ENCODE results near the gene KRT25.
"Not testable (repeated sequence)": the region's sequence is repeated elsewhere in the genome, so short reads cannot be mapped to it uniquely, and the experiment has no call there.

The KRT25 gene

DNA sequence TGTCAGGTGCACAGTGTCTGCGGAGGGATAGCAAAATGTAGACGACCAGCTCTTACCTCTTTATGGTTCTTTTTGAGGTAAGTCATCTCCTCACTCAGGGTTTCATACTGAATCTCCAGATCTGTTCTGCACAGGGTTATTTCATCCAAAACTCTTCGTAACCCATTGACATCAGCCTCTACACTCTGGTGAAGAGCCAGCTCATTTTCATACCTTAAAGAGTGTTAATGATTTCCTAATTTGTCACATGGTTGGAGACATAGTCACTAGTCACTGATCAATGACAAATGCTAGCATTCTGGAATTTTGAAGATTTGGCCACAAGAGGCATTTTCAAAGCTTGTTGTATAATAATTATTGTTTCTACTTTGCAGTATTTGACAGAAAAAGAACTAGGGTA, 1.3 kb downstream of the KRT25 start:
- no peak for DNase-seq (ENCODE audit: low read depth)
- TF ChIP-seq, protein P1, sequence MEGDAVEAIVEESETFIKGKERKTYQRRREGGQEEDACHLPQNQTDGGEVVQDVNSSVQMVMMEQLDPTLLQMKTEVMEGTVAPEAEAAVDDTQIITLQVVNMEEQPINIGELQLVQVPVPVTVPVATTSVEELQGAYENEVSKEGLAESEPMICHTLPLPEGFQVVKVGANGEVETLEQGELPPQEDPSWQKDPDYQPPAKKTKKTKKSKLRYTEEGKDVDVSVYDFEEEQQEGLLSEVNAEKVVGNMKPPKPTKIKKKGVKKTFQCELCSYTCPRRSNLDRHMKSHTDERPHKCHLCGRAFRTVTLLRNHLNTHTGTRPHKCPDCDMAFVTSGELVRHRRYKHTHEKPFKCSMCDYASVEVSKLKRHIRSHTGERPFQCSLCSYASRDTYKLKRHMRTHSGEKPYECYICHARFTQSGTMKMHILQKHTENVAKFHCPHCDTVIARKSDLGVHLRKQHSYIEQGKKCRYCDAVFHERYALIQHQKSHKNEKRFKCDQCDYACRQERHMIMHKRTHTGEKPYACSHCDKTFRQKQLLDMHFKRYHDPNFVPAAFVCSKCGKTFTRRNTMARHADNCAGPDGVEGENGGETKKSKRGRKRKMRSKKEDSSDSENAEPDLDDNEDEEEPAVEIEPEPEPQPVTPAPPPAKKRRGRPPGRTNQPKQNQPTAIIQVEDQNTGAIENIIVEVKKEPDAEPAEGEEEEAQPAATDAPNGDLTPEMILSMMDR (conservative IDR thresholded peaks at IDR 0.05; ENCODE audit: low read length): no peak
- H3K4me3 ChIP-seq (ENCODE audit: low read length): no peak overlapping the region

GRCh38 chr17:40751065-40751464, 4.1 kb downstream of the KRT25 start:
- DNase-seq (ENCODE audit: low read depth): no peak
- TF ChIP-seq, protein P1 (conservative IDR thresholded peaks at IDR 0.05; ENCODE audit: low read length): no peak

GRCh38 chr17:40750391-40750790, 4.7 kb downstream of the KRT25 start:
- TF ChIP-seq, protein P1 (conservative IDR thresholded peaks at IDR 0.05; ENCODE audit: low read length): no peak
- no peak for DNase-seq (ENCODE audit: low read depth)
- H3K4me3 ChIP-seq (ENCODE audit: low read length): no peak overlapping the region

More at GRCh38 chr17:40751065-40751464, 4.1 kb downstream of the KRT25 start:
- H3K4me3 ChIP-seq (ENCODE audit: low read length): no peak overlapping the region

DNA sequence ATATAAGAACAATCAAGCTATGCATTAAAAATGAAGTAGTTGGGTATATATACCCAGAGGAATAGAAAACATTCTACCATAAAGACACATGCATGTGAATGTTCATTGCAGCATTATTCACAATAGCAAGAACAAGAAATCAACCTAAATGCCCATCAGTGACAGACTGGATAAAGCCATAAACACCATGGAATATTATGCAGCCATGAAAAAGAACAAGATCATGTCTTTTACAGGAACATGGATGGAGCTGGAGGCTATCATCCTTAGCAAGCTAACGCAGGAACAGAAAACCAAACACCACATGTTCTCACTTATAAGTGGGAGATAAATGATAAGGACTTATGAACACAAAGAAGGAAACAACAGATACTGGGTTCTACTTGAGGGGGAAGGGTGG, 6.5 kb downstream of the KRT25 start:
- not testable (repeated sequence) for H3K4me3 ChIP-seq (ENCODE audit: low read length); DNase-seq (ENCODE audit: low read depth)

GRCh38 chr17:40738553-40738952, 16.6 kb downstream of the KRT25 start:
- no peak overlapping the region for H3K4me3 ChIP-seq (ENCODE audit: low read length)
- DNase-seq (ENCODE audit: low read depth): no peak
- TF ChIP-seq, protein P1 (conservative IDR thresholded peaks at IDR 0.05; ENCODE audit: low read length): no peak

DNA sequence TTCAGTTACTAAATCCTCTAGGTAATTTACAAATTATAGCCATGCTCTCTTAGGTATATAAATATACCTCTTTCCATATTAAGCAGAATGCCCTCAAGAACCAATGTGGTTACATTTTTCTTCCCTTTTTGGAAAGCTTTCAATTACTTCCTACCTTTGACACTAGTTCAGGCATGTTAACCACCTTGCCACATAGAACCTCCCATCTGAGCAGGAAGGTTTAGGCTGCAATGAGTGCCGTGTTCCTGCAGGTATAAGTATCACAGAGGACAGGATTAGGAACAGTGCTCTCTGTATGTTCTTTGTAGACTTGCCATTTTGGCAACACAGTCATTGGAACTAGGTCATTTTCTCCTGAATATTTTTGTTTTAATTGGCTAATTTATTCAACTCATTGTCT, 20.1 kb downstream of the KRT25 start:
- TF ChIP-seq, protein P1 (conservative IDR thresholded peaks at IDR 0.05; ENCODE audit: low read length): no peak
- no peak overlapping the region for H3K4me3 ChIP-seq (ENCODE audit: low read length)
- no peak for DNase-seq (ENCODE audit: low read depth)

- no peak overlapping the region for H3K4me3 ChIP-seq (ENCODE audit: low read length)
- DNase-seq (ENCODE audit: low read depth): no peak
- TF ChIP-seq, protein P1 (conservative IDR thresholded peaks at IDR 0.05; ENCODE audit: low read length): no peak
Measured at GRCh38 chr17:40734018-40734417, 21.1 kb downstream of the KRT25 start.

DNA sequence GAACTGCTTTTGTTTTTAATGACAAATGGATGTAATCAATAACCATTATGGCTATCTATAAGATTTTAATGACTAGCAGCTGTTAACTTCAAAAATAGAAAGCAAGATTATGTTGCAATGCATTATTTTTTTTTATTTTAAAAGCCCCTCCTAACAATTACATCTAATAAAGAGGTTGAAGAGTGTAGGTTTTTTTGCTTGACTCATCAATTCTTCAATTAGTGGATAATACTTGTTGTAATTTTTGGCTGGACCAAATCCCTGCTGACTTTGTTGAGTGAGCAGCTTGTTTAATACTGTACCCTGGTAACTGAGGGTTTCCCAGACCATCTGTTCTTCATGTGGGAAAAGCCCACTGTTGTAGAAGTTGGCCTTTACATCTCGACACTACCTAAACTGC, 24.2 kb downstream of the KRT25 start:
- no peak for DNase-seq (ENCODE audit: low read depth)
- TF ChIP-seq, protein P1 (conservative IDR thresholded peaks at IDR 0.05; ENCODE audit: low read length): no peak
- no peak overlapping the region for H3K4me3 ChIP-seq (ENCODE audit: low read length)
